DMS153 (cell line): Measurements from ENCODE around the gene TBC1D2B.
"Not testable (repeated sequence)": the region's sequence is repeated elsewhere in the genome, so short reads cannot be mapped to it uniquely, and the experiment has no call there.

Source experiments
- DNase-seq: peaks from one replicate; lab custom pipeline; 2025; lab: John Stamatoyannopoulos, UW

Gene TBC1D2B

DNA sequence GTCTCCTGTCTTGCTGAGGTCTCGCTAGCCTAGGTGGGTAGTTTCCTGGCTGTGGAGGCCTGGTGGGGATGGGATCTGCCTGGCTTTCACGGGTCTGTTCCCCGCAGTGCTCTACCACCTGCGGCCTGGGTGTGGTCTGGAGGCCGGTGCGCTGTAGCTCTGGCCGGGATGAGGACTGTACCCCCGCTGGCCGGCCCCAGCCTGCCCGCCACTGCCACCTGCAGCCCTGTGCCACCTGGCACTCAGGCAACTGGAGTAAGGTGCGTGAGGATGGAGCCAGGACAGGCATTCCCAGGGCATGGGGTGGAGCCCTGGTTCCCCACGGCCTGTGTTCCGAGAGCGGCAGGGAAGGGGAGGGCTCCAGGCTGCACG is 89.8 kb downstream of the TBC1D2B start:
- not testable (repeated sequence) for DNase-seq

DNA sequence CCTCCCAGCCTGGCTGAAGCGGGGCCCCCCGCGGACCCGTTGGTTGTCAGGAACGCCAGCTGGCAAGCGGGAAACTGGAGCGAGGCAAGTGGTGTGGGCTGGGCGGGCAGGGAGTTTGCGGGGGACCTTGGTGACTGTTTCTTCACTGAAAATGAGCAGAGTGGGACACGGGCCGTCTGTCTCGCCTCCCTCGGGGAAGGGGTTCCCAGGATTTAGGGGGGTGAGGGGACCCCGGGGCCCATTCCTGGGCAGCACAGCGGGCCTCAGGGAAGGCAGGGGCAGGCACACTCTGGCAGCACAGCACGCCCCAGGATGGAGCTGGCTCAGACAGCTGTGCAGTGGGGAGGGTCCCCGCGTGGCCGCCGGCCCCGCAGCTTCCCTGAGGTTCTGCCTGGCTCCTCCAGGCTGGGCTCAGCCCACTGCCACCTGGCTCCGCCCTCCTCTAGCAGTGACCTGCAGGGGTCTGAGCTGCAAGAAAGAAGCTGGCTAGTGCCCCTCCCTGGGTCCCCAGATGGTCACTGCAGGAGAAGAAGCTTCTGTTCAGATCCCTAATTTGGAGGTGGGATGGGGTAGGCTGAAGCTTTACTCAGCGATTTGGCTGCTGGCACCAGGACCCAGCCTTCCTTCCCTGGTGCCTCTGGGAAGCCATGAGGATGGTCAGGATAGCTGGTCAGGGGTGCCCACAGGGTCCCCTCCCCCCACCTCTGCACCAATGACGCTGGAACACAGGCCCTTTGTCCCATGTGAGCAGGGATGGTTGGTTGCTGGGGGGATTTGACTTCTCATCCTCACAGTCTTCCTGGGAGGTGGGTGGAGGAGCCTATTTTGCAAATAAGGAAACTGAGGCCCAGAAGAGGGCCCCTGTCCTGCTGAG is 90.4 kb downstream of the TBC1D2B start:
- DNase-seq, result no peak

DNA sequence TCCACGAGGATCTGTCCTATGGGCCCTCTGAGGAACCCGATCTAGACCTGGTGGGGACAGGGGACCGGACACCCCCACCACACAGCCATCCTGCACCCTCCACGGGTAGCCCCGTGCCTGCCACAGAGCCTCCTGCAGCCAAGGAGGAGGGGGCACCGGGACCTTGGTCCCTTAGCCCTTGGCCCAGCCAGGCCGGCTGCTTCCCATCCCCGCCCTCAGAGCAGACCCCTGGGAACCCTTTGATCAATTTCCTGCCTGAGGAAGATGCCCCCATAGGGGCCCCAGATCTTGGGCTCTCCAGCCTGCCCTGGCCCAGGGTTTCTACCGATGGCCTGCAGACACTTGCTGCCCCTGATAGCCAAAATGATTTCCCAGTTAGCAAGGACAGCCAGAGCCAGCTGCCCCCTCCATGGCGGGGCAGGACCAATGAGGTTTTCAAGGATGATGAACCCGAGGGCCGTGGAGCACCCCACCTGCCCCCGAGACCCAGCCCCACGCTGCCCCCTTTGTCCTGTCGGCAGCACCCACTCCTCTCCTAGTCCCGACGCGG is 91.5 kb downstream of the TBC1D2B start:
- DNase-seq, result no peak

DNA sequence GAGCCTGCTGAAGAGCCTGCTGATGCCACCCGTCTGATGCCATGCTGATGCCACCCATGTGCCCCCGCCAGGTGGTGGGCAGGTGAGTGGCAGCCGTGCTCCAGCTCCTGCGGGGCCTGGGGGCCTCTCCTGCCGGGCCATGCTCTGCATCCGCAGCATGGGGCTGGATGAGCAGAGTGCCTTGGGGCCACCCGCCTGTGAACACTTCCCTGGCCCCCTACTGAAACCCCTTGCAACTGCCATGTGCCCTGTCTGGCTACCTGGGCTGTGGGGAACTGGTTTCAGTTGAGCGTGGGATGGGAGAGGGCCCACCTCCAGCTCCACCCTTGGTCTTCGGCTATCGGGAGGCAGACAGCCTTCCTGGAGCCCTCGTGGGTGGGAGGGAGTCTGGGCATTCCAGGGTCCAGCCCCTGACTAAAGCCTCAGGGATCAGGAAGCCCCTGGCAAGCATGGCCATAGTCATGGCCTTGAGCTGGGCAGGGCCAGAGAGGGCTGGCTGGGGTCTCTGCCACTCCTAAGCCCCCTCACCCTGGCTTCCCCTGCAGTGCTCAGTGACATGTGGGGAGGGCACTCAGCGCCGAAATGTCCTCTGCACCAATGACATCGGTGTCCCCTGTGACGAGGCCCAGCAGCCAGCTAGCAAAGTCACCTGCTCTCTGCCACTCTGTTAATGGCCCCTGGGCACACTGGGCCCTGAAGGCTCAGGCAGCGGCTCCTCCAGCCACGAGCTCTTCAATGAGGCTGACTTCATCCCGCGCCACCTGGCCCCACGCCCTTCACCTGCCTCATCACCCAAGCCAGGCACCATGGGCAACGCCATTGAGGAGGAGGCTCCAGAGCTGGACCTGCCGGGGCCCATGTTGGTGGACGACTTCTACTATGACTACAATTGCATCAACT is 92.2 kb downstream of the TBC1D2B start:
- DNase-seq, result no peak

DNA sequence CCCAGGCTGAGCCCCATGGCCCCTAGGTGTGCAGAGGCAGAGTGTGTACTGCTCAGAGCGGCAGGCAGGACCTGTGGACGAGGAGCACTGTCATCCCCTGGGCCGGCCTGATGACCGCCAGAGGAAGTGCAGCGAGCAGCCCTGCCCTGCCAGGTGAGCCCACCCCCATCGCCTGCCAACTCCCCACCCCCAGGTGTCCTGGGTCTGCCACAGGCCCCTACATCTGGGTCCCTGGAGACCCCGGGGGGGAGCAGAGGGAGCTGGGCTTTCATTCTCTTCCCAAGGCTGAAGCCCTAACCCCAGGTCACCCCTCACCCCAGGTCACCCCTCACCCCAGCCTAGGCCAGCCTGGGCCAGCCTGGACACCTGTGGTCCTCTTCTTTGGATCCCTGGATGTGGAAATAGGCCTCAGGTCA is 93.1 kb downstream of the TBC1D2B start:
- DNase-seq, result no peak

DNA sequence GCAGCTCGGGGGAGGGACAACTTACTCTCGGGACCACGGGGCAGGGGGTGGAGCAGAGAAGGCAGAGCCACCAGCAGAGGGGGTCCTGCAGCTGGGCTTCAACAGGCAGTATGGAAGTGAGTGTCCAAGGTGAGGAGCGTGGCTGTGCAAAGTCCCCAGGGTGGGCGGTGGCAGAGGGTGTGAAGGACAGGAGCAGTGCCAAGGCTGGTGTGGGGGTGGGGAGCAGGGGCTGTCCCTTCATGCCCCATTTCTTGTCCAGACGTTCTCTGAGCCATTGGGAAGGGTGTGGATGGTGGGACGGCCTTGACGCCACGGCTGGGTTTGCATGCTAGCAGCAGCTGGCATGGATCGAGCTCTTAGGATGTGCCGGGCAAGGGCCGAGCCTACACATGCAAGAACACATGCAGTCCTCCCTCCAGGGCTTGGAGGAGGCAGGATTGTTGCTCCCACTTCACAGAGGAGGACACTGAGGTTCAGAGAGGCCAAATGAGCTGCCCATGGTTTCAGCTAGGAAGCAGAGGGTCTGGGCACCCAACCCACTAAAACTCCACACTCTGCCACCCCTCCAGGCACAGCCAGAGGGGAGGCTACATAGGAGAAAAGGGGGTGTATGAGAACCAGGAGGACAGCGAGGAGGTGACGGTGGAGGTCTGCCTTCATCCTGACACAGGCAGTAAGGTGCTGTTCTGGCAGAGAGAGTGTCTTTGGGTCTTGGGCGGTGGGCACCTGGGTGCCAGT is 93.6 kb downstream of the TBC1D2B start:
- DNase-seq, result no peak

DNA sequence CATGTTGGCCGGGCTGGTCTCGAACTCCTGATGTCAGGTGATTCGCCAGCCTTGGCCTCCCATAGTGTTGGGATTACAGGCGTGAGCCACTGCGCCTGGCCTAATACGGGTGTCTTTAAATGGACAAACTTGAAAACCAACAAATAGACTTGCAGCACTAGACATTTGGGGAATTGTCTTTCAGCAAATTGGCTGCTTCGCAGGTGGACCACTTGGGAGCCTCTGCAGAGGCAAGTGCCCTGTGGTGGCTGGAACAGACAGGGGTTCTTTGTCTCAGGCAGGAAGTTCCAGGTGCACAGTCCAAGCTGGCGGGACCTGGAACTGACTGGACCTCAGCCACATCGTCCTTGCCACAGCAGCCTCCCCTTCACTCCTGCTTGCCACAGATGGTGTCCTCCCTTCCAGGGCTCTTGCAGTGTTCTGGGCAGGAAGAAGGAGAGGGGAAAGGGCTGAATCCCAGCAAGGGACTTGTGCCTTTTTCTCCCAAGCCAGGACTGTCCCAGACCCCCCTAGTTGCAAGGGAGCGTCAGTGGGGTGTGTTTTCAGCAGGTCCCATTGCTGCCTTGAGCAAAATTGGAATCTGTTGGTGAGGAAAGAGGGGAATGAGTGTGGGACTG is 94.3 kb downstream of the TBC1D2B start:
- DNase-seq, result no peak

DNA sequence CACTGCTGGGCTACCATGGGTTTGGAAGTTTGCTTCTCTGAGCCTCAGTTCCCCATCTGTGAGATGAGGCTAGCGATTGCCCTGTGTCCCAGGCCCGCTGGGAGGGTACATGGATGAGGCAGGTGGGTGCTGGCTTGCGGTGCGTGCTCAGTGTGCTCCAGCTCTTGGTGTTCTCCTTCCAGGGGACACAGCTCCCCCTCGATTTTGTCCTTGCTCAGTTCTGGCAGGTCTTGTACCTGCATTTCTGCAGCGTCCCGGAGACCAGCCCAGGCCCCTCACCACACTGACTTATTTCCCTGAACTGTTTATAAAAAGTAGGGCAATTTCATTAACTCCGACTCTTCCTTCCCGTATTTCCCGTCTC is 95.4 kb downstream of the TBC1D2B start:
- no peak for DNase-seq

DNA sequence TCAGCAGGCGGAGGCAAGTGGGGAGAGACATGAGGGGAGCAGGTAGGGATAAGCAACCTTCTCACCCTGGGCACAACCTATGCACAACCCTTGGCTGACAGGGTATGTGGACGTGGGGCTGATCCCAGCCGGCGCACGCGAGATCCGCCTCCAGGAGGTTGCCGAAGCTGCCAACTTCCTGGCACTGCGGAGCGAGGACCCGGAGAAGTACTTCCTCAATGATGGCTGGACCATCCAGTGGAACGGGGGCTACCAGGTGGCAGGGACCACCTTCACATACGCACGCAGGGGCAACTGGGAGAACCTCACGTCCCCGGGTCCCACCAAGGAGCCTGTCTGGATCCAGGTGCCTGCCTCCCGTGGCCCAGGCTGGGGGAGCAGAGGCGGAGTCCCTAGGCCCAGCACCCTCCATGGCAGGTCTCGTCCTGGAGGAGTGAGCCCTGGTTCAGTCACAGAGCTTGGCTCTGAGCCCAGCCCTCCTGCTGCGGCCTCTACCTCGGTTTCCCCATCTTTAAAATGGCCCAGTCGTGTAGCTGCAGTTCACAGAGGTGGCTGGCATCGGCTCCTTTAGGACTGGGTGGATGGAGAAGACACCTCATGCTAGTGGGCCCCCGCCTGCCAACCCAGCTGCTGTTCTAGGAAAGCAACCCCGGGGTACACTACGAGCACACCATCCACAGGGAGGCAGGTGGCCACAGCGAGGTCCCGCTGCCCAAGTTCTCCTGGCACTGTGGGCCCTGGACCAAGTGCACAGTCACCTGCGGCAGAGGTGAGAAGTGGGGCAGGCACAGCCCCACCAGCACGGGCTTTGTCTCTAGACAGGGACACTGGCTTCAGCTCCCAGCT is 96.0 kb downstream of the TBC1D2B start:
- no peak for DNase-seq

DNA sequence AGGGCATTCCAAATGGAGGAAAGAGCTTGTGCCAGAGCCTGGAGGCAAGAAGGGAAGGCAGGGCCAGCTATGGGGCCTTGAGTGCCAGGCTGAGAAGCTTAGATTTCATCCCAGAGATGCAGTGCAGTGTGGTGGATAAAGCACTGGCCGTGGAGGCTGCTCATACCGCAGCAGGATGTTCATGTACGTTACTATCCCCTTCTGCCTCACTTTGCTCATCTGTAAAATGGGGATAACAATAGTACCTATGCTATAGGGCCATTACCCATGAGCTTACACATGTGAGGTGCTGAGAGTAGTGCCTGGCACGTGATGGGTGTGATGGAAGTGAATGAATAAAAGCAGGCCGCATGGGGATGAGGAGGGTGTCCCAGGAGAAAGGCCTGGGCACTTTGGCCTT is 96.8 kb downstream of the TBC1D2B start:
- DNase-seq, result not testable (repeated sequence)

DNA sequence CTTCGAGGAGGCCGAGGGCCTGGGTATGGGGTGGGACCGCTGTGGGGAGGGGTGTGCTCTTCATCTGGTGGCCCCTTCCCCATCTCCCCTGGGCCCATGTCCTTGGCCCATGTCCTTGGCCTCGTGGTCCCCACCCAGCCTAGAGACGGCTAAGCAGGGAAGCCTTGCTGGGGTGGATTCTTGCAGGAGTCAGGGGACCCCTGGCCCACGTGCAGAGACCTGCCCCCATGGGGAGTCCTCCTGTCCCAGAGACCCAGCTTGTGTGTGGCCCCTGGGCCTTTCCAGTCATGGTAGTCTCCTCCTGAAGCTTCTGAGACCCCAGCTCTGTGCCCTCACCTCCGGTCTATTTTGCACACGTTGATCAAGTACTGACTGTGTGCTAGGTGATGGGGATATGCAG is 97.4 kb downstream of the TBC1D2B start:
- no peak for DNase-seq

DNA sequence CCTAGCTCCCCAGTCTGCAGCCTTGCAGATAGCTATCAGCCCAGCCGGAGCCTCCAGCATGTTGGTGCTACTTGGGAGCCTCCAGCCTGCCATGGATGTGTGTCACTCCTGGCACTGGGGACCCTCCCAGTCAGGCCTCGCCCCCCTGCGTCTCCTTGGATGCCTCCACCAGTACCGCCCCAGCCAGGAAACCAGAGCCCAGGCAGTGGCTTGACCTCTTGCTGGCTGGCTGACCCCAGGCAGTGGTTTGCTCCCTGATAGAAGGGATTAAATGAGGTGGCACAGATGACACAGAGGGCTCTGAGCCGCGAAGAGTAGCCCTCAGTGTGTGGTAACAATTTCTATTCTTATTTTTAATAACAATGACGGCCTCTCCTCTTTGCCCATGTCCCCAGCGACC is 98.4 kb downstream of the TBC1D2B start:
- not testable (repeated sequence) for DNase-seq

DNA sequence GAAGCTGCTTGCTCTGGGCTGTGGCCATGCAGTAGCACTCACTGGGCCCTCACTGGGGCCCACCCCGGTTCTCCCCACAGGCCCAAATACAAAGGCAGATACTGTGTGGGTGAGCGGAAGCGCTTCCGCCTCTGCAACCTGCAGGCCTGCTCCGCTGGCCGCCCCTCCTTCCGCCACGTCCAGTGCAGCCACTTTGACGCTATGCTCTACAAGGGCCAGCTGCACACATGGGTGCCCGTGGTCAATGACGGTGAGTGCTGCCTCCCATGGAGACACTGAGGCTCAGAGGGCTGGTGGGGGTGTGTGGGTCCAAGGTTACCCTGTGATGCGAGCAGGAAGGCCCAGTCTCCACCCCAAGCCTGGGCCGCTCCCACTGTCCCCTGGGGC is 98.8 kb downstream of the TBC1D2B start:
- DNase-seq, result not testable (repeated sequence)

DNA sequence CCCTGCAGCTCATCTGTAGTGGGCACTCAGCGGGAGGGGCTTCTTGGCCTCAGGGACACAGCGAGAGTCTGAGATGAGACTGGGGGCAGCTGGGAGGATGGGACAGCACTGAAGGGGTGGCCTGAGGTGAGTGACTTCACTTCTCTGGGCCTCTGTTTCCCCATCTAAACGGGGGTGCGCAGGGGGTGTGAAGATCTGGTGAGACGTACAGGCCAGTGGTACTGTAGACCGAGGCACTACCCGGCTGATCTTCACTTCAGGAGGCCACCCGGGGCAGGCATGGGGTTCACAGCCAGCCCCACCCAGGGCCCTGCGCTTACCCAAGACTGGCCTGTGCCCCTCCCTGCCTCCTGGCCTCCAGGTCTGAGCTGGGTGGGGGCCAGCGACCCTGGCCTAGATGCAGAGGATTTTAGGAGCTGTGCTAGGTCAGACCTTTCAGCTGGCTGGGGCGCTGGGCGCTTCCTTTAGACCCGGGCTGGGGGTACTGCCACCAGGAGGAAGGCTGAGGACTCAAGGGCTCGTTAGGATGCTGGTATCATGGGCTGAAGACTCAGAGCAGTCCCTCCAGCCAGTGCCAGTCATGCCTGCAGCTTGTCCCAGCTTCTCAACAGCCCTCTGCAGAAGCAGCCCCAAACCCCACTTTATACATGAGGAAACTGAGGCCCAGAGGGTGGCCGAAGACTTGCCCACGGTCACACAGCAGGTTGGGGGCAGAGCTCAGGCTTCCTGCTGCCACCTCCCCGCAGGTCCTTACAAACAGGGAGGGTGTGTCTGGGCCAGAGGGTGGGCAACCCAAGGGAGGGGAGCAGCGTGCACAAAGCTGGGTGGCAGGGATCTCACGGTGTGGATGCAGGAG is 99.4 kb downstream of the TBC1D2B start:
- DNase-seq, result not testable (repeated sequence)

DNA sequence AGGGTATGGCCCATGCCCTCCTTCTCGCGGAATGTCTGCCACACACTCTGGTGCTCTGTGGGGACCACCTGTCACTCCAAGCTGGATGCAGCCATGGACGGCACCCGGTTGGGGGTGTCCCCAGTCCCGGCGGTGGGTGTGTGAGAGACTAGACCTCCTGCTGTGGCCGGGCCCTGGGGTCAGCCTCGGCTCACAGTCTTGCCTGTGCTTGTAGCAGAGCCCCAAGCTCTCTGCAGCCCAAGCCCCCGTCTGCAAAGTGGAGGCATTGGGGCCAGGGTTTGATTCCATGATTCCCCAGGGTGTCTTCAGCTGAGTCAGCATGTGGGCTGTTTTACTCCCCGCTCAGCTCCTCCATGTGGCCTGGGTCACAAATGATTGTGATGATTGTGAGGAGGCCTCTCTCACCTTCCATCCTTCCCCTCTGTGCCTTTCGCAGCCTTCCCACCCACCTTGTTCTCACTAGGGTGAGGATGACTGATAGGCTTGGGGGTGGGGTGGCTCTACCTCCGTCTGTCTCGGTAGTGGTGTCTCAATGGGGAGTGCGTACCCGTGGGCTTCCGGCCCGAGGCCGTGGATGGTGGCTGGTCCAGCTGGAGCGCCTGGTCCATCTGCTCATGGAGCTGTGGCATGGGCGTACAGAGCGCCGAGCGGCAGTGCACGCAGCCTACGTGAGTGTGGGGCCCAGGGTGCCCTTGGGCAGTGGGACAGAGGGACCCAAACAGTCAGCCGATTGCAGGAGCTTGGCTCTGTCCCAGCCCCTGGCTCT is 100.6 kb downstream of the TBC1D2B start:
- not testable (repeated sequence) for DNase-seq

DNA sequence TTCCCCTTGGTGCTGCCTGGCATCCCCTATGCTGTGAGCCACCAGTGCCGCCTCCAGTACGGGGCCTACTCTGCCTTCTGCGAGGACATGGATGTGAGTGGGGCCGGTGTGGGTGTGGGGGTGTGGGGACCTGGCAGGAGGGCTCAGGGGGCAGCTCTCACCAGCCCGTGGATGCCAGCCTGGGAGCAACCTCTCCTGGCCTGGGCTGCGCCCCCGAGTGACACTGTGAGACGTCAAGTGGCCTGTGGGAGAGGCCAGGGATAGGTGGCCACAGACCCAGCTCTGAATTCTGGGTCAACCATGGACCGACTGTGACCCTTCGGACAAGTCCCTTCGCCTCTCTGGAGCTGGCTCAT is 101.4 kb downstream of the TBC1D2B start:
- DNase-seq, result not testable (repeated sequence)

DNA sequence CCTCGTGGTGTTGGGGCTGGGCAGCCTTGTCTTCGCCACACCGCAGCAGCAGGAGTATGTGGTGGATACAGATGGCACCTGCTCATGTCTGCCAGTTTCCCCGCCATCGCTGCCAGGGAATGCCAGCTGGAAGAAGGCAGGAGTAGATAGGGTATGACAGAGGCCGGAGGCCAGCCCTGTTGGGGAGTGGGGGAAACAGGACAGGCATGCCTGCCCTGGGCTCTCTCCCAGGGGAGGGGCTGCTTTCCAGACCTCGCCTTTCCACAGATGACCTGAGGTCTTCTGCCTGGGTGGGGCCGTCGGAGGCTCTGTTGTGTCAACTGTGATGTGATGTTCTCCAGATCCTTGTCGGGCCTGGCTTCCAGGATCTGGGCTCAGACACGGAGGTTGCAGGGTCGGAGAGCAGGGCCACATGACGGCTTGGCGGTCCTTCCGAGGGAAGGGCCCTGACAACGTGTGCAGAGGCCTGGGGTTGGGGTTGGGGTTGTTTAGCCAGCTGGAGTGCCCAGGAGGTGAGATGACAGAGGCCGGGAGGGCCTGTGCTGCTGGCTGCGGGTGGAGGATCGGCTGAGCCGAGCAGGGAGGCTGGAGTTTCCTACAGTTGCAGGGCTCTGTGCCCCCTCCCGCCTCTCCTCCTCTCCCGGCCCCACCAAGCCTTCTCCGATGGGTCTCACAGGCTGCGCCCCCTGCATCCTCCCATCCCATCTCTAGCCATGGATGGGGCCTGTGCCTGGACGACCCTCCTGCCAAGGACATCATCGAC is 102.0 kb downstream of the TBC1D2B start:
- DNase-seq, result no peak
